B cell (primary cell): ENCODE results near the gene PLTP.

ENCODE experiments used
- EZH2 ChIP-seq: IDR thresholded peaks from 2 replicates; pipeline ENCODE4 v1.6.1; 2012; ENCODE audit warnings: borderline replicate concordance, low read depth, mild to moderate bottlenecking, moderate library complexity, low read length; ENCODE audit not compliant: insufficient read depth, poor library complexity, severe bottlenecking
- TF ChIP-seq, protein P1 (sequence below): fragments of 200-600 bp; IDR thresholded peaks from one replicate; pipeline ENCODE4 v1.8.0; 2022; ENCODE audit warnings: antibody characterized with exemption, mild to moderate bottlenecking

DNA sequence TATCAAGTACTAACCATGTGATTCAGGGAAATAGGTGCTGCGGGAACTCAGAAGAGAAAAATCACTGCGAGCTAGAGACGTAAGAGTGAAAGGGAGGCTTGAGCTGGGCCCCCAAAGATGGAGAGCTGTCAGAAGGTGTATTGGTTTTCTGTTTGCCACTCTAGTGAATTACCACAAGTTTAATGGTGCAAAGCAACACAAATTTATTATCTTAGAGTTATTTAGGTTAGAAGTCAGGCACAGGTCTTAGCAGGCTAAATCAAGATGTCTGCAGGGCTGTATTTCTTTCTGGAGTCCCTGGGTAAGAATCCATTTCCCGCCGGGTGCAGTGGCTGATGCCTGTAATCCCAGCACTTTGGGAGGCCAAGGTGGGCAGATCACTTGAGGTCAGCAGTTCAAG is 52.0 kb downstream of the PLTP start:
- TF ChIP-seq, protein P1, sequence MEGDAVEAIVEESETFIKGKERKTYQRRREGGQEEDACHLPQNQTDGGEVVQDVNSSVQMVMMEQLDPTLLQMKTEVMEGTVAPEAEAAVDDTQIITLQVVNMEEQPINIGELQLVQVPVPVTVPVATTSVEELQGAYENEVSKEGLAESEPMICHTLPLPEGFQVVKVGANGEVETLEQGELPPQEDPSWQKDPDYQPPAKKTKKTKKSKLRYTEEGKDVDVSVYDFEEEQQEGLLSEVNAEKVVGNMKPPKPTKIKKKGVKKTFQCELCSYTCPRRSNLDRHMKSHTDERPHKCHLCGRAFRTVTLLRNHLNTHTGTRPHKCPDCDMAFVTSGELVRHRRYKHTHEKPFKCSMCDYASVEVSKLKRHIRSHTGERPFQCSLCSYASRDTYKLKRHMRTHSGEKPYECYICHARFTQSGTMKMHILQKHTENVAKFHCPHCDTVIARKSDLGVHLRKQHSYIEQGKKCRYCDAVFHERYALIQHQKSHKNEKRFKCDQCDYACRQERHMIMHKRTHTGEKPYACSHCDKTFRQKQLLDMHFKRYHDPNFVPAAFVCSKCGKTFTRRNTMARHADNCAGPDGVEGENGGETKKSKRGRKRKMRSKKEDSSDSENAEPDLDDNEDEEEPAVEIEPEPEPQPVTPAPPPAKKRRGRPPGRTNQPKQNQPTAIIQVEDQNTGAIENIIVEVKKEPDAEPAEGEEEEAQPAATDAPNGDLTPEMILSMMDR: no peak
- no peak for TF ChIP-seq EZH2
